GM18519 (cell line): ENCODE data around the gene NCKAP1.
A peak's percentile ranks its signal among the peaks of the same experiment; 100 is the strongest.

ENCODE experiments used
- ATAC-seq: cut with Tn5 transposase; IDR thresholded peaks from one replicate; pipeline ENCODE4 v1.9.1; 2021; ENCODE audit warnings: mild to moderate bottlenecking, moderate library complexity; ENCODE audit not compliant: unreplicated experiment, low FRiP score

The NCKAP1 gene

DNA sequence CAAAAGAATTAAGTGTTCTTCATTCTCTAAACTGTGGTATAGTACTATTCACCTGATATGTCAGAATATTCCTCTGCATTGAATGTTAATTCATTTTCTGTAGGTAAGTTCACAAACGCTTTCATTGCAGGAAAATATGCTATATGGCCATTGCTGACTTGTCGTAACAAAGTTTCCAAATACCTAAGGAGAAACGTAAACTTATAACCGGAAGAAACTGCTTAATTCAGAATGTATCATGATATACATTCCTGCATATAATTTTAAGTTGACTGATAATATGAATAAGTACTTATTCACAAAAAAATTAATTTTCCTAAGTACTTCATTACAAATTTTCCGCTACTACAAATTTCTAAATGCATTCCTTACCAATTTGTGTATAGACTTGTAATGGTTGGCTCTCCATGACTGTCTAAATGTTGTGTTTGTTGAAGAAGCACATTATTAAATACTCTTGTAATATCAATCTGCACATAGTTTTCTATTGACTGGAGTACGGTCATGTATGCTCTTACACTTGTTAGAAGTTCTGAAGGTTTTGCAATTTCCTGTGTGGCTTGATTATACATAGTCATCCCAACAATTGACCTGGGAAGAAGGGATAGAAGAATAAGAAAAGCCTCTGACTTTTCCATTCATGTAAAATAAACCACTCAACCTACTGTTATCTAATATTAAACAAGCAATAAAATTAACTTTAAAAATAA lies 85.4 kb downstream of the NCKAP1 start:
- ATAC-seq: no peak

DNA sequence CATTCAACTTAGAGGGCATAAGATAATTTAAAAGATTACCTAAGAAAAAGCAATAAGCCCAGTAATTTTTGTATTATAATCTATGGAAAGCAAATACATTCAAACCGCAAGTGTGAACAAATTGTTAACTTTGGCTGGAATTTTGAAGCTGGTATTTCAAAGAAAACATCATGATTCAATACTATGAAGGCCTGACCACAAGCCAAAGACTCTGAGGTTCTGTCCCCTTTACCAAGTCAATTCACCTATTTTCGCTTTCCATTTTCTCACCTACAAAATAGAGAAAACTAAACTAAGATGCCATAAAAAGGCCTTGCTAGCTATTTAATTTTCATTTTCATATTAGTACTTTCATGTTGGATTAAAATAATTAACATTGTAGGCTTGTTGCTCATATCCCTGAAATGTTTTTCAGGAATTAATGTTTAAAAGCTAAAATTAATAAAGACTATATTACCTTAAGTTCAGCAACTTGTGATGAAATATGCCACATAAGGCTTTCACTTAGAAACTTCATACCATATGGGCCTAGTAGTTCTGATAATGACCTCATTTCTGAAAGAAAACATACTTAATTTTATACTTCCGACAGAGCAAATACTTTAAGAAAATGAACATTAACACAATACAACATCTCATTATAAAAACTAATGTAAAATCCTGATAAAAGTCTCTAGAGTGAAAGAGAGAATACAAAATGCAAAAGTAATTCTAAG lies 86.2 kb downstream of the NCKAP1 start:
- no peak for ATAC-seq

GRCh38 chr2:182950546-182950945 lies 87.7 kb downstream of the NCKAP1 start:
- ATAC-seq: no peak

DNA sequence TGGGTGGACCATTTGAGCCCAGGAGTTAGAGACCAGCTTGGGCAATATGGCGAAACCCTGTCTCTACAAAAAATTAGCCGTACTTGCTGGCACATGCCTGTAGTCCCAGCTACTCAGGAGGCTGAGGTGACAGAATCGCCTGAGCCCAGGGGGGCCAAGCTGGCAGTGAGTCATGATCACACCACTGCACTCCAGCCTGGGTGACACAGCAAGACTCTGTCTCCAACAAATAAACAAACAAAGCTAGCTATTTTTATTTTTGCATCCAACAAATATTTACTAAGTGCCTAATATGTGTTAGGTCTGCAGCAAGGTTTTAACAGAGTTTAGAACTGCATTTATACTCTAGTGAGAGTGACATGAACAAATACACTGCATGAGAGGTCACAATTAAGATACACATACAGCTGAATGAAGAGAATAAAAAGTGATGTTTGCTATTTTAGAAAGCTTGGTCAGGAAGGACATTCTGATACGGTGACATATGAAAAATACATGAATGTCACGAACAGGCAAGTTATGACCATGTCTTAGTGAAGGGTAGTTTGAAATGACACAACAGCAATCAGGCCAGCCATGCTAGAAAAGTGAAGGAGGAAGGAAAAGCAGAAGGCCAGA lies 88.6 kb downstream of the NCKAP1 start:
- no peak for ATAC-seq

- no peak for ATAC-seq
Observed at GRCh38 chr2:182949052-182949451, 89.2 kb downstream of the NCKAP1 start.

DNA sequence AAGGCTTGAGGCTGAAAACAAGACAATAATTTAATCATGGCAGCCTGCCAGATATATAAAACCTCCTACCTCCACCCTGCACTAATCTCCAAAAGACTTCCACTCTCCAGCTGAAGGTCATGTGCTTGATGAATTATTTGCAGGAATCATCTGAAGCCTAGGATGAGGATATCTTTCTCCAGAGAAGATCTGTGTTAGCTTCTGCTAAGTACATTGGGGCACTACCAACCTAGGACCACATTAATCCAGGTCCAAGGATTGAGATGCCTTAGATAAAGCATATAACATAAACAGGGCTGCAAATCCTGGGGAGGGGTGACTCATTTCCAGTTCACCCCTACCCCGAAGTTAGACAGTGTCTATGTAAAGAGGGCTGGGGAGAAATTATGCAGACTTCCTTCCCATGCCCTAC lies 91.3 kb downstream of the NCKAP1 start:
- no peak for ATAC-seq

DNA sequence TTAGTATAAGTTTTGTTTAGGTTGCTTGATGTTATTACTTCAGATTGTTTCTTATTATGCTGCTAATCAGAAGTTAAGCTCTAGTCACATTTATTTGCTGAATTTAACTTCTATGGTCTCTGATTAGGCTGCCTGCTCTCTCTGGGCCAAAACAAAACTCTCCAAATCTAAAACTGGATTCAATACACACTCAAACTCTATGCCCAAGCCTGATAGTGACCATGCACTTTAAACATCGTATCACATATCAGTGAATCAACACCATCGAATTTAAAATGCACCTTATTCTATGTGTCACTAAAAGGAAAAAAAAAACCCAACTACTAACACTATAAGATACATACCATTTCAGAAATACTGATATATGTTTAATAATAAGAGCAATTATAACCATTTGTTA lies 94.9 kb downstream of the NCKAP1 start:
- no peak for ATAC-seq

DNA sequence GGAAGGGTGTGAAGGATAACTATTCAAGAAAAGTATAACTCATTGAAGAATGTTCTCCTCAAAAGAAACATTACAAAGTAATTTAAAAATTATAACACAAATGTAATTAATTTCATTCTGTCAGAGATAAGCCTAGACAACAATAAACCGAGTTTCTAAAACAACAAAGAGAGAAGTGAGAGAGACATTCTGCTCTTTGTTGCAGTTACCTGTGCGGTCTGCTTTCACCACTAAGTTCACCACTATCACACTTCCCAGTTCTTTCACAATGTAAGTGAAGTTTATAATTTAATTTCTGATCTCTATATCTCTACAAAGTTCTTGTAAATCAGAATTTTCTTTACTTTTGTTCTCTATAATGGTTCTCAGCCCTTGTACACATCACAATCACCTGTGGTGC lies 95.5 kb downstream of the NCKAP1 start:
- ATAC-seq: no peak

DNA sequence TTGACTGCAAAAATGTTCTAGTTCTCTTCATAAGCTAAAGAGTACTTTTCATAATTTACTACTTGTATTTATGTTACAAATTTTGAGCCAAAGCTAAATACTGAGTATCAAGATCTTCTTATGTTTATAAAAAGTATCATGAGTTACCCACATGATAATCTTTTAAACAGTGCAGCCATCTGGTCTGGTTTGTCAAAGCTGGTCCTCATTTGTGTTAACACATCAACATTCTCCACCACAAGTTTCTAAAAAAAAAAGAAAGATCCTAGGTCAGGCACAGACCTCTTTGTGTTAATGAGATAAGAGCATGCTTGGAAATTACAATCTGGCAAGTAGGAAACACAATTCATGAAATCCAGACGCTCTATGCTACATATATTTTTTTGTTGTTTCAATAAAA lies 96.3 kb downstream of the NCKAP1 start:
- no peak for ATAC-seq

DNA sequence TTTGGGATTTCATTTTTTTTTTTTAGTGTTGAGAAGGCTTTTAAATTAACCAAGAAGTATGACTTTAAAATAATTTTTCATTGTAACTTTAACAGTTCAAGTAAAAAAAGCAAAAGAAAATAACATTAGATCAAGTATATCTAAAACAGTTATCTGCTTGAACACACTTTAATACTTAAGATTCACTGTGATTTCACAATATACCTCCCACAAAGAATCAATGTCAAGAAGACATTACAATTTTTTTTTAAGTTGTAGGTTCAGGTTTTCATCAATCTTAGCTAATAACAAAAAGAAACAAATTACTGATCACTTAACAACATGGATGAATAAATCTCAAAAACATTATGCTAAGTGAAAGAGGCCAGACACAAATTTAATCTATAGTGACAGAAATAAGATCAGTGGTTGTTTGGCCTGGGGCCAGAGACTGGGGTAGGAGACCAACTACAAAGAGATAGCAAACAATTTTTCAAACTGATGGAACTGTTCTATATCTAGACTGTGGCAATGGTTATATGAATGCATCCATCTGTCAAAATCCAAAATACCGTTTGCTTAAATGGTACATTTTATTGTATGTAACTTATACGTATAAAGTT lies 97.0 kb downstream of the NCKAP1 start:
- ATAC-seq: no peak

DNA sequence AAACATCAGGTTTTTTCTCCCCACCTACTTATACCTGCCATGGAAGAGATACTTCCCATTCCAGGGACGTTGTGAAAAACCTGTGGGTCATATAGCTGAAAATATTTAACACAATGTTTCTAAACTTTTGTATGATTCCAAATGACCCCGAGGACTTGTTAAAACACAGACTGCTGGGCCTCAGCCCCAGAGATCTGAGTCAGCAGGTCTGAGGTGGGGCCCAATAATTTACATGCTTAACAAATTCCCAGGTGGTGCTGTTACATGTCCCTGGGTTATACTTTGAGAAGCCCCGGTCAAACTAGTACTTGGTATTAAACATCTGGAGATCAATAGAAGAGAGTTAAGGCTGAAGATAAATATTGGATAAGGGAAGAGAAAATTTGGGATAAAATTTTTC lies 100.4 kb downstream of the NCKAP1 start:
- ATAC-seq: no peak

GRCh38 chr2:182933629-182934028 lies 104.6 kb downstream of the NCKAP1 start:
- no peak for ATAC-seq

- ATAC-seq: no peak
Observed at GRCh38 chr2:182929972-182930371, 108.3 kb downstream of the NCKAP1 start.

DNA sequence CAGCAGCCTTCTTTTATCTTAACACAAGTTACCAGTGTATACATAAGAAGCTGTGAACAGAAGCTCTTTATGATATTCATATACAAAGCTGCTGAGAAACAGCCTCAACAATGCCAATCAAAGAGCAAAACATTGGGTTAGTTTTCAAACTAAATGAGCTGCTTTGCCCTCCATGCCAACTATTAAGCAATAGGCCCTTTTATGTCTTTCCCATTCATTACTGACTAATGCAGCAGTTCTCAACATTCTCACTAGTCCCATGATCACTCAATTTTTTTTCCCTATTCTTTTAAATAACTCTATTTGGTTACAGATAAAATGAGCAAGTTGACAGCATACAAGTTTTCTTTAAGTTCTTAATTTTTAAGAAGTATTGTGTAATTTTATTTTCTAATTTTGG lies 114.0 kb downstream of the NCKAP1 start:
- ATAC-seq: no peak

DNA sequence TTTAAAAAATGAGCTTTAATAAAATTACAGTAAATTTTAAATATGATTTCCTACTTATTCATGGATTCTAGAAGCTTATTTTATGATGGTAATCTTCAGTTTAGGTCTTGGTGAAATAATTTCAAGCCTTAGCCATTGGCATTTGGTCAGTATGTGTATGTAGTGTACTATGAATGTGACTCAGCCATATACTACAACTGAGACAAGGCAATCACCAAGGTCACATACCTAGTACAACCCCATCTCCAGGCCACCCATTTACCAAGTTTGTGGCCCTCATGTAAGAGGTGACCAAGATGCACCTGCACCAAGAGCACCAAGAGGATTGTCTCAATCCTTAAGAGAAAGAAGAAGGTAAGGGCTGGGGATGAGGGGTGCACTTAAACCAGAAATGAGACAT lies 117.0 kb downstream of the NCKAP1 start:
- peak; percentile 48 for ATAC-seq

DNA sequence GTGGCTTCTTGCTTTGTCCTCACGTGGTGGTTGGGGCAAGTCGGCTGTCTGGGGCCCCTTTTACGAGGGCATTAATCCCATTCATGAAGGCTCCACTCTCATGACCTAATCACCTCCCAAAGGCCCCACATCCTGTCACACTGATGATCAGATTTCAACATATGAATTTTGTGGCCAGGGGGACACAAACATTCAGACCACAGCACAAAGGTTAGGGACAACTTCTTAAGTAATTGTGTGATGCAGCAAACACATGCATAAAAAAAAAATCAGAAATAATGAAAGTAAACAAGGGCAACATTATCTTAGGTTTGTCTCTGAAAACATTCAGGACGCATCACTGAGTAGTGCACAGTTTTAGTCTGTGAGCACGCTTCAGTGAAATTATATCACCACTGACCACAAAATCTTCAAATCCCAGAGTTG lies 117.6 kb downstream of the NCKAP1 start:
- ATAC-seq: peak; percentile 74

DNA sequence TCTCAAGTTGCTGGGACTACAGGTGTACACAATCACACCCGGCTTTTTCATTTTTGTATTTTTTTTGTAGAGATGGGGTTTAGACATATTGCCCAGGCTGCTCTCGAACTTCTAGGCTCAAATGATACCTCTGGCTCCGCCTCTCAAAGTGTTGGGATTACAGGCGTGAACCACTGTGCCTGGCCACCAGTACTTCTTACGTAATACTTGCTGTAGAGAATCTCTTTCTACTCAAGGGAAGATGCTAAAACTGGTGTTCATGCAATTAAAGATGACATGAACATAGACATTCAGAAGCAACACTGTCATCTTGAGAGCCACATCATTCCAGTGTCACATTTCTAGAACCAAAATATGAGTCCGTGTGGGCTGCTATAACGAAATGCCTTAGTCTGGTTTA lies 118.2 kb downstream of the NCKAP1 start:
- no peak for ATAC-seq

GRCh38 chr2:182918961-182919652 lies 119.2 kb downstream of the NCKAP1 start:
- no peak for ATAC-seq

DNA sequence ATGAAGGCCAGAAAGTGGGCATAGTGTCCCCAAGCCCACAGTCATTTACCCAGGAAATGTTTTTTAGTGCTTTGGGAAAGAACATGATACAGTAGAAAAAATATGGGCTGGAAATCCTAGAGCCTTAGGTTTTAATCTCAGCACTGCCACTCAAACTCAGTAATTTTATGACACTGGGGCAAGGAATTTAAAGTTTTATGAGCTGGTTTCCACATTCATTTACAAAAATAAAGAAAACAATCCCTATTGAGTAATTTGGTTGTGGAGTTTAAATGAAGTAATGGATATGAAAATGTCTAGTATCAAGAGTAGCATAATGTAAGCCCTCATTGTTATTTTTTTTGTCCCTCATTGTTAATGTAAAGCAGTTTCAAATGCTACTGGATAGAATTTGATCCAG lies 120.3 kb downstream of the NCKAP1 start:
- no peak for ATAC-seq

DNA sequence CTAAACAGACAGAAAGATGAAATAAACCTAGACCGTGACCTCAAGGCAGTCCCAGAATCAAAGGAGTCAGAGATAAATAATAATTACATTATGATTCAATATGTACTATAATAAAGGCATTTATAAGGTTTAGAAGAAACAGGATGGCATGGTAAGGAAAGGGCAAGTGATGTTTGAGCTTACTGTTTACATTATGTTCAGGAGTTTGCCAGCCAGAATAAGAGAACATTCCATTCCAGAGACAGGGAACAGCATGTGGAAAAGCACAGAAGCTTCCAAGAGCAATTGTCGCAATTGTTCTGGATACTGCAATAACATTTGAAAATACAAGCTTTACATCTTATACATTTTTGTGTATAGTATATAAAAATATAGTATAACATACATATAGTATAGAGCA lies 121.8 kb downstream of the NCKAP1 start:
- no peak for ATAC-seq
